Right renal pelvis (tissue), 4 donors: Measurements from ENCODE around the gene ZFAND4. TPM values are rescaled to one million over a fixed set of nuclear protein-coding genes. Genes with fewer than 3 reads are reported as not detected.
"Not testable (repeated sequence)": the region's sequence is repeated elsewhere in the genome, so short reads cannot be mapped to it uniquely, and the experiment has no call there.

Experiments used
- DNase-seq, 4 donors: peaks; one replicate each; pipeline ENCODE4 v3.0.0-alpha.2; 2013; ENCODE audit warnings: low read depth in 4 of 4, low spot score in 3 of 4, missing footprints in 1 of 4
- polyA plus RNA-seq, 4 donors: library from polyadenylated mRNA; unstranded; fragments of 120-200 nt; gene quantifications; one replicate each; pipeline ENCODE4 v1.2.1, GENCODE V29; 2013; ENCODE audit not compliant: insufficient read length in 4 of 4

The ZFAND4 gene
- polyA plus RNA-seq, 4 donors = 11.7 to 16.2 (median 15.6) TPM

- no peak for DNase-seq
Measured at GRCh38 chr10:45593938-45594275, 78.7 kb downstream of the ZFAND4 start.

GRCh38 chr10:45592926-45593325 is 79.6 kb downstream of the ZFAND4 start:
- DNase-seq = no peak

GRCh38 chr10:45592432-45592831 is 80.1 kb downstream of the ZFAND4 start:
- DNase-seq = no peak

GRCh38 chr10:45591280-45591679 is 81.3 kb downstream of the ZFAND4 start:
- no peak for DNase-seq

- DNase-seq = no peak
Measured at GRCh38 chr10:45589868-45590267, 82.7 kb downstream of the ZFAND4 start.

- DNase-seq = no peak
Measured at GRCh38 chr10:45589009-45589408, 83.6 kb downstream of the ZFAND4 start.

- DNase-seq = no peak
Measured at GRCh38 chr10:45586028-45586824, 86.3 kb downstream of the ZFAND4 start.

- DNase-seq = no peak
Measured at GRCh38 chr10:45585131-45585530, 87.4 kb downstream of the ZFAND4 start.

- DNase-seq = no peak
Measured at GRCh38 chr10:45582386-45582781, 90.2 kb downstream of the ZFAND4 start.

GRCh38 chr10:45581582-45582385 is 90.8 kb downstream of the ZFAND4 start:
- no peak for DNase-seq

- no peak for DNase-seq
Measured at GRCh38 chr10:45581216-45581549, 91.4 kb downstream of the ZFAND4 start.

- no peak for DNase-seq
Measured at GRCh38 chr10:45580371-45581215, 92.0 kb downstream of the ZFAND4 start.

- no peak for DNase-seq
Measured at GRCh38 chr10:45578384-45578971, 94.1 kb downstream of the ZFAND4 start.

GRCh38 chr10:45575966-45576597 is 96.5 kb downstream of the ZFAND4 start:
- no peak for DNase-seq

- DNase-seq = not testable (repeated sequence)
Measured at GRCh38 chr10:45575032-45575761, 97.4 kb downstream of the ZFAND4 start.

- no peak for DNase-seq
Measured at GRCh38 chr10:45569471-45569870, 103.1 kb downstream of the ZFAND4 start.

GRCh38 chr10:45566415-45566814 is 106.2 kb downstream of the ZFAND4 start:
- no peak for DNase-seq
